ENCODE measurements around the gene EP300. TPM values are rescaled to one million over a fixed set of nuclear protein-coding genes. Genes with fewer than 3 reads are reported as not detected.
A peak's percentile ranks its signal among the peaks of the same experiment; 100 is the strongest.
"Not testable (repeated sequence)": the region's sequence is repeated elsewhere in the genome, so short reads cannot be mapped to it uniquely, and the experiment has no call there.

Gene EP300
- total RNA-seq, 1 donor from 2014 or later: 61.1 TPM

DNA sequence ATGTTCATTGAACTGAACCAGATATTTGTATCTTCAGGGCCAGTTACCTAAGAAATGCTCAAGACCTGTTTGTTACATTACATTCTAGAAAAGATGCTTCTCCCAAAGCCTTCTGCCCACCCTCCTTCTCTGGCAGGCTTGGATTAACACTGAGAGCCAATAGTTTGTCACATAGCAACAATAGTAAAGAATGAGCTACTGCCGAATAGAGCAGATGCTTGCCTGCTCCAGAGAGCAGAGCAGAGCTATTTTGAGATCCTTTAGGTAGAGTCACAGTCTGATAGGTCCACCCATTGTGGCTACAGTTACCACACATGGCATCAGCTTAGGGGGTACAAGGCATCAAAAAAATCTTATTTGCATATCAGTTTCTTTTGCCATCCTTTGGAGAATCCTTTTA is 13.5 kb upstream of the EP300 start:
- DNase-seq (ENCODE audit: low spot score): no peak

DNA sequence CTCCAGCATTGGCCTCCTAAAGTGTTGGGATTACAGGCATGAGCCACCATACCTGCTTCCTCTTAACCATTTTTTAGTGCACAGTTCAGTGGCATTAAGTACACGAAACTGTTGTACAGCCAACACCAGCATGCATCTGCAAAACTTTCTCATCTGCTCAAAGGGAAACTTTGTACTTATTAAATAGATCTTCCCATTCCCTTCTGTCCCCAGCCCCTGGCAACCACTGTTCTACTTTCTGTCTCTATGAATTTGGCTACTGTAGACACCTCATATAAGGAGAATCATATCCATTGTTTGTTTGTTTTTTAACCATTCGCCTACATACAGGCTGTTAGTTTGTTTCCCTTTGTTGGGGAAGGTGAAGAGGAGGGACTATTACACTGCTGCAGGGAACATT is 6.5 kb upstream of the EP300 start:
- DNase-seq (ENCODE audit: low spot score): no peak

DNA sequence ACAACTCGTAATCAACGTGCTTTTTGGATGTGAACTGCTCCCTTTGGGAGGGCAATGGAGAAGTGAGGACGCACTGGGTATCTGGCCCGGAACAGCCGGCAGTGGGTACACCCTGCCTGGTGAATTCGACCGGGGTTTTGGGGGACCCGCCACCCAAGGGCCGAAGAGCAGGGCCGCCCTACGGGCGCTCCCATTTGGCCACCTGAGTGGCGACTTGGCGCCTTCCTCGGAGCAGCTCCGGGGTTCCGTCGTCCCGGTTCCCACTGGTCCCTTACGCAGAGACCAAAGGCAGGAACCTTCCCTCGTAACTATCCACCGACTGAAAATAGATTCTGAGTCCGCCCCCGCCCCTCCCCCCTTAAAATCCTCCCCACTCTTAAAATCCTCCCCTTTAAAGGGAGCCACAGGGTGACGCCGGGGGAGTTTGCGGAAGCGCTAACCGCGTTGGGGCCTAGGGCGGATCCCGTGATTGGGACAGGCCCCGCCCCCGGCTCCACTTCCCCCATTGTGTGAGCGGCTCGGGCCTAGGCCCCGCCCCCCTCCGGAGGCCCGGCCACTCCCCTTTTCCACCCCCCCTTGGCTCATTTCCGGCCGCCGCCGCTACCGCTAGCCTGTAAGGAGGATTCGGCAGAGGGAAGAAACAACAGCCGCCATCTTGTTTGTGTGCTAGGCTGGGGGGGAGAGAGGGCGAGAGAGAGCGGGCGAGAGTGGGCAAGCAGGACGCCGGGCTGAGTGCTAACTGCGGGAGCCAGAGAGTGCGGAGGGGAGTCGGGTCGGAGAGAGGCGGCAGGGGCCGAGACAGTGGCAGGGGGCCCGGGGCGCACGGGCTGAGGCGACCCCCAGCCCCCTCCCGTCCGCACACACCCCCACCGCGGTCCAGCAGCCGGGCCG is 1.0 kb upstream of the EP300 start:
- peak; percentile 100 for DNase-seq (ENCODE audit: low spot score)

DNA sequence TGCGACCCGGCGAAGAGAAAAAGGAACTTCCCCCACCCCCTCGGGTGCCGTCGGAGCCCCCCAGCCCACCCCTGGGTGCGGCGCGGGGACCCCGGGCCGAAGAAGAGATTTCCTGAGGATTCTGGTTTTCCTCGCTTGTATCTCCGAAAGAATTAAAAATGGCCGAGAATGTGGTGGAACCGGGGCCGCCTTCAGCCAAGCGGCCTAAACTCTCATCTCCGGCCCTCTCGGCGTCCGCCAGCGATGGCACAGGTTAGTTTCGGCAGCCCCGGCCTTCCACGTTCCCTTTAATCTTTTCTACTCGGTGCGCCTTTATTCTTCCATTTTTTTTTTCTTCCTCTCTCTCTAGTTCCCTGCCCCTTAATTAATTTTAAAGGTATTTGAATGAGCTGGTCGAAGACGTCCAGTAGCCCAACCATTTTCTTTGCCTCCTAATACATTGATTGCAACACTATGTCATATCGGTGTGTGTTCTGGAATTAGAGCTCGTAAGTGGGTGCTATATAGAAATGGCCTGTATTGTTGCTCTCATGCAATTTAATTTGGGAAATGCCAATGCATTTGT is 537 bp downstream of the EP300 start:
- DNase-seq (ENCODE audit: low spot score): no peak

DNA sequence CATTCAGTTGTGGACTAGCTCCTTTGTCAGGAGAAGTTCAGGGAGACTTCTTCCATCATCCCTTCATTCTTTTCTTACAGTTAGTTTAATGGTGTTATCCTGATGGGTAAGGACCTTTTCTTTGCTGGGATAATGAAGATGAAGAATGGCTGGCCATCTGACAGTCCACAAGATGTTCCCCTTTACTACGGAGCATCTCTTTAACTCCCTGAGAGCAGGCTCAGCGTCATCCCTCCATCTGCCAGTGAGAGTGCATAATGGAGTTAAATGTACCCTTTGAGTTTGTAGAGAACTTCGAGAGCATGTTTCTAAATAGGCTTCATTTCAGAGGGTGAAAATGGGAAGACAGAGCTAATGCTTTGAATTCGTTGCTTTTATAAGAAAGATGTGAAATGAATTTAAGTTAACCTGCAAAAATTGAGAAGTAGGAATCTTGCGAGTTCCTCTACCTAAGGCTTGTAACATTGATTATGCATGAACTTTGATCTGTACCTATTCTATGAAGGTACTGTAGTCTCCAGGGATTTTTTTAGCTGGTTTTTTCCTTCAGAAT is 1.7 kb downstream of the EP300 start:
- DNase-seq (ENCODE audit: low spot score): no peak

DNA sequence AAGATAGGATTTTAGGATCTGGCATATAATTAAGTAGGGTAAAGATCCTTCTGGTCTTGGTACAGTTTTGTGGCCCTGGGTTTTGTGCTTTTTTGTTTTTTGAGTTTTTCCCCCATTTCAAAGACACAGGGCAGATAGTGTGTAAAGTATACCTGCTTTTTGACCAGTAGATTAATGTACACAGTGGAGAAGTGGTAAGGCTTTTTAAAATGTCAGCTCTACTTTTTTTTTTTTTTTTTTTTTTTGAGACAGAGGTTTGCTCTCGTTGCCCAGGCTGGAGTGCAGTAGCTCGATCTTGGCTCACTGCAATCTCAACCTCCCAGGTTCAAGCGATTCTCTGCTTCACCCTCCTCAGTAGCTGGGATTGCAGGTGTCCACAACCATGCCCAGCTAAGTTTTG is 4.0 kb downstream of the EP300 start:
- DNase-seq (ENCODE audit: low spot score): no peak

DNA sequence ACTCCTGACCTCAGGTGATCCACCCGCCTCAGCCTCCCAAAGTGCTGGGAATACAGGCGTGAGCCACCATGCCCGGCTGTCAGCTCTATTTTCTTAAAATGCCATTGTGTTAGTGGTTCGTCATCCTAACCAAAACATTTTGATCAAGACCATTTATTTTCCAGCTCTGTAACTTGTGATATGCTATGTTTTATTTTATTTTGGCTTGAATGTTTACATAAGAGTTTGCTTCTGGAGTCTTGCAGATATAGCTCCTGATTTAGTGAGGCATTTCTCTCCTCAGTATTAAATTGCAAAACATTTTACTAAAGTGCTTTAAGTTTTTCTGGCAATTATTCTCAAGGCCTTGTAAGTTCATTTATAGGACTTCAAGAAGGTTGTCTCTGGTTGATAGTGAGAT is 4.4 kb downstream of the EP300 start:
- DNase-seq (ENCODE audit: low spot score): no peak

DNA sequence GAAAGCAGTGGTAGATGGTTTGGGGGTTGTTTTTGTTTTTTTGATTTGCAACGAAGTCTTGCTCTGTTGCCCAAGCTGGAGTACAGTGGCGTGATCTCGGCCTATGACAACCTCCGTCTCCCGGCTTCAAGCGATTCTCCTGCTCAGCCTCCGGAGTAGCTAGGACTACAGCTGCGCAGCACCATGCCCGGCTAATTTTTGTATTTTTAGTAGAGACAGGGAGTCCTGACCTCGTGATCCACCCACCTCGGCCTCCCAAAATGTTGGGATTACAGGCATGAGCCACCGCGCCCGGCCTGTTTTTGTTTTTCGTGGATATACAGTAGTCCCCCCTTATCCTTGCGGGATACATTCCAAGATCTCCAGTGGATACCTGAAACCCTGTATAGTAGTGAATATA is 6.6 kb downstream of the EP300 start:
- DNase-seq (ENCODE audit: low spot score): no peak

DNA sequence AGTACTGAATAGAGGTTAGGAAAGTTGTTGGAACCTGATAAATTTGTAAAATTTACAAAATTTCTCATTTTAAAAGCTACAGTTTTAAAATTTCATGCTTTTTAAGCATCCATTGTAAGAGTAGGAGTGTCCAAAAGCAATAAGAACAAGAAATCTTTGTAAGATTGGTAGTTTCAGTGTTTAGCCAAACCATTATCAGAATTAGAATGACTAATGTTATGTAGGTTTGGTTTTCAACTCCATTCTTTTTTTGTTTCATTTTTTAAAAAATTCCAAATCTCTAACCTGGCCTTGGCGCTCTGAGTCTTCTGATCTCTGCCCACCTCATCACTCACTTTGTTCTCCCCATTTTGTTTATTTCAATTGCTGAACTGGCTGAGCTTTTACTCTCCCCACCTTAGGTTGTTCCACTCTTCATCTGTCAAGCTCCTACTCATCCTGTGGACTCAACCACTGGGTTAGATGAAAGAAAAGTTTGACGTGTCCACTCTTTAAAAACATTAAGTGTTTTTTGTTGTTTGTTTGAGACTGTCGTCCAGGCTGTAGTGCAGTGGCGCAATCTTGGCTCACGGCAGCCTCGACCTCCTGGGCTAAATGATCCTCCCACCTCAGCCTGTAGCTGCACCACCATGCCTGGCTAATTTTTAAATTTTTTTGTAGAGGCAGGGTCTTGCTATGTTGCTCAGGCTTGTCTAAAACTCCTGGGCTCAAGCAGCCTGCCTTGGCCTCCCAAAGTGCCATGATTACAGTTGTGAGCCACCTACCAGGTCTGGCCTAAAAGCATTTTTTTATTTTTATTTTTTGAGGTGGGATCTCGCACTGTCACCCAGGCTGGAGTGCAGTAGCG is 14.0 kb downstream of the EP300 start:
- DNase-seq (ENCODE audit: low spot score): no peak

DNA sequence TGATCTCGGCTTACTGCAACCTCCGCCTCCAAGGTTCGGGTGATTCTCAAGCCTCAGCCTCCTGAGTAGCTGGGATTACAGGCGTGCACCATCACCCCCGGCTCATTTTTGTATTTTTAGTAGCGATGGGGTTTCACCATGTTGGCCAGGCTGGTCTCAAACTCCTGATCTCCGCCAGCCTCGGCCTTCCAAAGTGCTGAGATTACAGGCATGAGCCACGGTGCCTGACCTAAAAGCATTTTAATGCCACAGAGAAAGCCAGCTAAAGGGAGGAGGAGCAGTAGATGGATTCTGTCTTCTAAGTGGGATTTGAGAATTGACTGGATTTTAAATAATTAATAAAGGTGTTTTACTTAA is 14.6 kb downstream of the EP300 start:
- DNase-seq (ENCODE audit: low spot score): not testable (repeated sequence)

DNA sequence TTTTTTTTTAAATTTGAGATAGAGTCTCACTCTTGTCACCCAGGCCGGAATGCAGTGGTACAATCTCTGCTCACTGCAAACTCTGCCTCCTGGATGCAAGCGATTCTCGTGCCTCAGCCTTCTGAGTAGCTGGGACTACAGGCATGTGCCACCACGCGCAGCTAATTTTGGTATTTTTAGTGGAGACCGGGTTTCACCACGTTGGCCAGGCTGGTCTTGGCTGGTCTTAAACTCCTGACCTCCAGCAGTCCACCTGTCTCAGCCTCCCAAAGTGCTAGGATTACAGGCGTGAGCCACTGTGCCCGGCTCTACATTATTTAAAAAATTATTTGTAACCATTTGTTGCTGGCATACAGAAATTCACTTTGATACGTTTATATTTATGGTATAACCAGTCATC is 18.6 kb downstream of the EP300 start:
- DNase-seq (ENCODE audit: low spot score): no peak

DNA sequence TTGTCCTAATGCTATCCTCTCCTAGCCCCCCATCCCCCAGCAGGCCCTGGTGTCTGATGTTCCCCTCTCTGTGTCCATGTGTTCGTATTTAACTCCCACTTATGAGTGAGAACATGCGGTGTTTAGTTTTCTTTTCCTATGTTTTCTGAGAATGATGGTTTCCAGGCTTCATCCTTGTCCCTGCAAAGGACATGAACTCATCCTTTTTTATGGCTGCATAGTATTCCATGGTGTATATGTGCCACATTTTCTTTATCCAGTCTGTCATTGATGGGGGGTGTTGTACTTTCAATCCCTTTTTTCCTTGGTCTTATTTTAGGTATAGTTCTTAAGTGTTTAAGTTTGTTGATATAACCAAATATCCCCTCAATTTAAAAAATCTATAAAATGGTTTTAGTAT is 23.9 kb downstream of the EP300 start:
- DNase-seq (ENCODE audit: low spot score): no peak

DNA sequence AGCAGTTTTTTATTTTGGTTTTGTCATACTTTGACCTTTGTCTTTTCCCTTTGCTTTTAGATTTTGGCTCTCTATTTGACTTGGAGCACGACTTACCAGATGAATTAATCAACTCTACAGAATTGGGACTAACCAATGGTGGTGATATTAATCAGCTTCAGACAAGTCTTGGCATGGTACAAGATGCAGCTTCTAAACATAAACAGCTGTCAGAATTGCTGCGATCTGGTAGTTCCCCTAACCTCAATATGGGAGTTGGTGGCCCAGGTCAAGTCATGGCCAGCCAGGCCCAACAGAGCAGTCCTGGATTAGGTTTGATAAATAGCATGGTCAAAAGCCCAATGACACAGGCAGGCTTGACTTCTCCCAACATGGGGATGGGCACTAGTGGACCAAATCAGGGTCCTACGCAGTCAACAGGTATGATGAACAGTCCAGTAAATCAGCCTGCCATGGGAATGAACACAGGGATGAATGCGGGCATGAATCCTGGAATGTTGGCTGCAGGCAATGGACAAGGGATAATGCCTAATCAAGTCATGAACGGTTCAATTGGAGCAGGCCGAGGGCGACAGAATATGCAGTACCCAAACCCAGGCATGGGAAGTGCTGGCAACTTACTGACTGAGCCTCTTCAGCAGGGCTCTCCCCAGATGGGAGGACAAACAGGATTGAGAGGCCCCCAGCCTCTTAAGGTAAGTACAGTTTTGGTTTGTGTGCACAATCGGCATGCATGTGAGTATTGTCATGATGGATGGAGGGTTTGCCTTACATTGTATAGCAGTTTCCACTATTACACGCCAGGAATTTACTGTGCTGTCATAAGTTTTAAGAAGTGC is 25.0 kb downstream of the EP300 start:
- no peak for DNase-seq (ENCODE audit: low spot score)

DNA sequence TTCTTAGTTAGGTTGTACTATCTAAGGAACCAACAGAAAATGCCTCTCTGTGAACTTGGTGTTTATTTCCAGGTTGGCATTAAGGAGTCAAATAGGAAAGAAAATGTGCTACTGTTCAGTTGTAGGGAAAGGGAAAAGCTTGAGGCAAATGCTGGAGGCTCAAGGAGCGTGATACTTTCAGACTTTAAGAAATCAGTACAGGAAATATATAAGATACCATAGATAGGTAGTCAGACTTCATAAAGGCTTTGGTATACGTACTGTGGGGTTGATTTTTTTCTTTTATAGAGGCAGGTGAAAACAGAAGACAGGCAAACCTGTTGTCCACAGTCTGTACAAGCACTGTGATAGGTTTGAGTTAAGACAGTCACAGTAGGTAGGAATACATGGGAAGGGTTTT is 30.8 kb downstream of the EP300 start:
- DNase-seq (ENCODE audit: low spot score): no peak

DNA sequence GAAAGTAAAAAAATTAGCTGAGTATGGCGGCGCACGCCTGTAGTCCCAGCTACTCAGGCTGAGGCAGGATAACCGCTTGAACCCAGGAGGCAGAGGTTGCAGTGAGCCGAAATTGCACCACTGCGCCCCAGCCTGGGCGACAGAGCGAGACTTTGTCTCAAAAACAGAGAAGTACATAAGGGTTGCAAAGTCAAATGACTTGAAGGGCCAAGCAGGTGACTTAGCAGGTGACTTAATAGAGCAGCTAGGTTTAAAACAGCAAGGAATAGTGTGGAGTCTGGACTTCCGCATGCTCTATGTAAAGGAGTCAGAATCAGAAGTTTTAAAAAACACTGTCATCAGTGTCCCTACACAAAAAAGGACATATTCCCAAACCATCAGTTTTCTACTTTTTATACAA is 31.7 kb downstream of the EP300 start:
- no peak for DNase-seq (ENCODE audit: low spot score)

DNA sequence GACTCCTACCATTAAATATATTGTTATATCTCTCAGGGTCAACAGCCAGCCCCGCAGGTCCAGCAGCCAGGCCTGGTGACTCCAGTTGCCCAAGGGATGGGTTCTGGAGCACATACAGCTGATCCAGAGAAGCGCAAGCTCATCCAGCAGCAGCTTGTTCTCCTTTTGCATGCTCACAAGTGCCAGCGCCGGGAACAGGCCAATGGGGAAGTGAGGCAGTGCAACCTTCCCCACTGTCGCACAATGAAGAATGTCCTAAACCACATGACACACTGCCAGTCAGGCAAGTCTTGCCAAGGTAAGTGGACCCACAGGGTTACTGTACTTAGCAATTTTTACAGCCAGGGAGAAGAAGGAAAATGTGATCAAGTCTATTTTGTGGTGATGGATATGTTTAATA is 35.1 kb downstream of the EP300 start:
- no peak for DNase-seq (ENCODE audit: low spot score)

DNA sequence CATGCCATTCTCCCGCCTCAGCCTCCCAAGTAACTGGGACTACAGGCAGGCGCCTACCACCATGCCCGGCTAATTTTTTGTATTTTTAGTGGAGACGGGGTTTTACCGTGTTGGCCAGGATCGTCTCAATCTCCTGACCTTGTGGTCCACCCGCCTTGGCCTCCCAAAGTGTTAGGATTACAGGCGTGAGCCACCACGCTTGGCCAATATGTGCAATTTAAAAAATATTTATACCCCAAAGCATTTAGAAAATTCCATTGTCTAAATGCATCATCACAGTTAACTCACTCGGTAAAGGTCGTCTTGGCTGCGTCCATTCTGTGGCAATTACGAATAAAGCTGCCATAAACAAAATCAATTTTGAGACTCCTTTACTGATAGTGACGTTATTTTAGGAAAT is 36.2 kb downstream of the EP300 start:
- no peak for DNase-seq (ENCODE audit: low spot score)

DNA sequence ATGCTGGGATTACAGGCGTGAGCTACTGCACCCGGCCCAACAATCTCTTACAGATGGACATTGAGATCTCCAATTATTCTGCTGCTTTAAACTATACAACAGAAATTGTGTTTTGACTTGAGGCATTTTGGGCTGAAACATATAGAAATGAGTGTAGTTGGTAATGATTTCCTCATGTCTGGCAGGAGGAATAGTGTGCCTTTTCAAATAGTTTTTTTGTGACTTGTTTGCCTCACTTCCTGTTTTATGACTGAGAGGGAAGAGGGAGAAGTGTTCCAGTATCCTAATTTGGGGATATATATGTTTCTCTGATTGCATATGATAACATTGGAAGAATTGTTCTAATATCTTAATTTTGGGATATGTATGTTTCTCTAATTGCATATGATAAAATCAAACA is 40.2 kb downstream of the EP300 start:
- DNase-seq (ENCODE audit: low spot score): no peak

DNA sequence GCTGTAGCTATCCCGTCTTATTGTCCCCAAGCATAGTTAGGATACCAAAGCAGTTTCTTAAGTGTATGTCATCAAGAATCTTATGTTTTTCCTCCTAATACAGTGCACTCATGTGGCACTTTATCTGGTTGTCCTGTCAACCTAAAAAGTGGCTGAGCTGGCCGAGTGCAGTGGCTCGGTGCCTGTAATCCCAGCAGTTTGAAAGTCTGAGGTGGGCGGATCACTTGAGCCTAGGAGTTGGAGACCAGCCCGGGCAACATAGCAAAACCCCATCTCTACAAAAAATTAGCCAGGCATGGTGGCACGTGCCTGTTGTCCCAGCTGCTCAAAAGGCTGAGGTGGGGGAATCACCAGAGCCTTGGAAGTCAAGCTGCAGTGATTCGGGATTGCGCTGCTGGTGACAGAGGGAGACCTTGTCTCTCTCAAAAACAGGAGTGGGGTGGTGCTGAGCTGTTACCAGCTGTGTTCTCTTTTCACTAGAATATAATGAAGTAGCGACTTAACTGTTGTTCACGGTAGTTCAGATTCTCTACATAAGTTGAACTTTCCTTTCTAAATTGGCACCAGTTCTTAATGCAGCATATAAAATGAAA is 48.1 kb downstream of the EP300 start:
- no peak for DNase-seq (ENCODE audit: low spot score)

DNA sequence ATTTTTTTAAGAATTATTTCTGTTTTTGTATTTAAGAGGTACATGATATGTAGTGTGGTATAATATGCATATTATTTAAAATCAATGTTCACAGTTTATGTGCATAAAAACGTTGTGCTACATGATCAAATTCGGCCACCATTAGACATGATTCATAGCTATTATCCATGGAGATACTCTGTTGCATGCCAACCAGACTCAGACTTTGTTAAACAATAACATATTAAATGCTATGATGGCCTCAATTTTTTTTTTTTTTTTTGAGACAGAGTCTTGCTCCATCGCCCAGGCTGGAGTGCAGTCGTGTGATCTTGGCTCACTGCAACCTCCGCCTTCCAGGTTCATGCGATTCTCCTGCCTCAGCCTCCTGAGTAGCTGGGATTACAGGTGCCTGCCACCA is 53.5 kb downstream of the EP300 start:
- not testable (repeated sequence) for DNase-seq (ENCODE audit: low spot score)

DNA sequence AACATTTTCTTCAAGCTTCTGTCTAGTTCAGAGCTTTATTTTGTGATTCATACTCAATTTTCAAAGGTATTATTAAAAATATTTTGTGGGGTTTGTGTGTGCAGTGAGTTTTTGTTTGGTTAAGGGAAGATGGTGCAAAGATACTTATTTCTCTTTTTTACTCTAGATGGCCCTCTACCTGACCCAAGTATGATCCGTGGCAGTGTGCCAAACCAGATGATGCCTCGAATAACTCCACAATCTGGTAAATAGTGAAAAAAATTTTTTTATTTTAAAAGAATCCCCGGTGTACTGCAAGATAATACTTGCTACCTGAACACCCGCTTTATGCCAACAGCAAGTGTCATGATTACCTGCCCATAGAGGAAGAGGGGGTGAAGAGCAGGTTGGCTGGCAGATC is 54.2 kb downstream of the EP300 start:
- DNase-seq (ENCODE audit: low spot score): no peak

Data from mesenteric fat pad (tissue), 1 donor.